GM15510 (cell line): Measurements from ENCODE around the gene ZKSCAN4.

Experiments
- POLR2A ChIP-seq: IDR thresholded peaks from 3 replicates; pipeline ENCODE4 v1.6.1; 2011; ENCODE audit warnings: borderline replicate concordance; ENCODE audit not compliant: insufficient read length; ENCODE audit errors: extremely low read depth

ZKSCAN4 gene

DNA sequence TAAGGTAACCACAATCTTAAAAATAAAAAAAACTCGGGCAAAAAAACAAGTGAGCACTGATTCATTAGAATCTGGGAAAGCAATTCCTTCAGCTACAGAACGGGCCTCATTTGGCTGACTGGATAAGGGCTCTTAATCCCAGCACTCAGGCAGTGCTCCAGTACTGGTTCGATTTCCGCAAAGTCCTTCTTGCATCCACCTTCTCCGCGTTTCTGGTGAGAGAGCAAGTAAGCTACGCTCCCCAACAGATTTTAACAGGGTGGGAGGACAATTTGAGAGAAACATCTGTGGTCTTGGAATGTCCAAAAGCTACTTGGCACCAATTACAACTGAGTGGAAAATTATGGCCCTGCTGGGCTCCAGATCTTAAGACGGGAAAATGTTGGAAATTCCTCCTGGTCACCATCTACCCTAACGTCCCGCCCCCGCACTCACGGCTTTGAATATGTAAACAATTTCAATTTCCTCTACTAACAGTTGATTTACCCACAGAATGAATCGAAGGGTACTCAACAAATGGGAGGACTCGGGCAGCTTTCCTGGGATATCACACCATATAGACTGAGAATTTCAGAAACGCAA lies 45.0 kb downstream of the ZKSCAN4 start:
- TF ChIP-seq POLR2A, result no peak

DNA sequence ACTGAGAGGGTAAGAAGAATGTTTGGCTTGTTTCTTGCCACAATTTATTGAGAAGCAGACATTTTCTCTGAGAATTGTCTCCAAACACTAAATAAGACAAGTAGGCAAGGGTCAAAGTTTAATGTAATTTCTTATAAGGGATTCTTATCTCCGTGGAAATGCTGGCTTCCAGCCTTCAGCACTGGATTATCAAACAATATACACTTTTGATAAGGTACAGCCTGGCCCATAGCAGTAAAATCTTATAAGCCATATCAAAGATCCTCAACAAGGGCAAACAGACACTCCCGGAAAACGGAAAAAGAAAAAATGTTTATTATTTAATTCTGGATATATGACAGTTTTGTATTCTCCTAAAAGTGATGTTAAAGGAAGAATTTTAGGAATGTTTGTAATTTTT lies 45.5 kb downstream of the ZKSCAN4 start:
- no peak for TF ChIP-seq POLR2A

DNA sequence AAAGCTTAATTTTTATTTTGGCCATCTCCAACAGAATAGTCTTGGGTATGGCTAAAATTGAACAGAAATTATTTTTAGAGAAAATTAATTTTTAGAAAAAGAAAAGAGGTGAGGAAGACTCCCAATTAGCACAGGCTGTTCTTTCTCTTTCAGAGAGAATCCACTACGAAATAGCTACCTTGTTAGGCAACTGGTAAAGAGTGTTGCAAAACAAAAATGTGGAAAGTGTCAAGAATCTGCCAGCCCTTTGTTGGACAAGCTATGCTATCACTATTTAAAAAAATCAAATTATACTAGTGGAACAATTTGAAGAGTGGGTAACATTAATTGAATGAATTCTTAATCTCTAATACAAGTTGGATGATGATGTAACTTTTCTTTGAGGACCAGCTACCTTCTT lies 46.2 kb downstream of the ZKSCAN4 start:
- no peak for TF ChIP-seq POLR2A

DNA sequence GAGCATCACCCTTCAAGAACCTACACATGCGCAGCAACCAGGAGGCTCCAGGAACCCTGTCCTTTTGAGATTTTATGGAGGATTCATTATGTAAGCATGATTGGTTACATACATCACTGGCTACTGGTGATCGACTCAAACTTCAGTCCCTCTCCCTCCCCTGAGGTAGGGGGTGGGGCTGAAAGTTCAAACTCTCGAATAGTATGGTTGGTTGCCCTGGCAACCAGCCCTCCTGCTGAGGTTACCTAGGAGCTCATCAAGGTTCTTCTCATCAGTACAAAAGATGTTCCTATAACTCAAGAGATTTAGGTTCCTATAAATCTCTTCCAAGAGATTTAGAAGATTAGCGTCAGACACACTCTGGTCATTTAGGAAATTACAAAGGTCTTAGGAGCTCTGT lies 48.9 kb downstream of the ZKSCAN4 start:
- no peak for TF ChIP-seq POLR2A

- TF ChIP-seq POLR2A, result no peak
Observed at GRCh38 chr6:28200020-28200419, 52.0 kb downstream of the ZKSCAN4 start.
